HepG2 (cell line): Measurements from ENCODE around the gene GRAMD1A. TPM values are rescaled to one million over a fixed set of nuclear protein-coding genes. Genes with fewer than 3 reads are reported as not detected.

ENCODE experiments used
- CENPT ChIP-seq: sonication (generic); formaldehyde crosslinking; IDR thresholded peaks from 2 replicates; pipeline ENCODE4 v1.8.0; 2022; ENCODE audit warnings: low read depth, mild to moderate bottlenecking, moderate library complexity, missing genetic modification reagents
- DRAP1 ChIP-seq: IDR thresholded peaks from 2 replicates; pipeline ENCODE4 v1.6.1; 2016; ENCODE audit warnings: missing genetic modification reagents, missing compliant biosample characterization
- EED ChIP-seq: sonication (generic); formaldehyde crosslinking; IDR thresholded peaks from 2 replicates; pipeline ENCODE4 v1.5.0; 2020; ENCODE audit warnings: mild to moderate bottlenecking, missing genetic modification reagents
- GATAD2A ChIP-seq: IDR thresholded peaks from 2 replicates; pipeline ENCODE4 v1.6.1; 2016
- HNRNPLL ChIP-seq: fragments of 200-400 bp; formaldehyde crosslinking; IDR thresholded peaks from 2 replicates; pipeline ENCODE4 v1.6.1; 2017; ENCODE audit warnings: mild to moderate bottlenecking, low read depth, low read length; ENCODE audit not compliant: poor library complexity, severe bottlenecking
- IRX3 ChIP-seq: sonication (generic); formaldehyde crosslinking; IDR thresholded peaks from 2 replicates; pipeline ENCODE4 v1.8.1; 2023; ENCODE audit warnings: mild to moderate bottlenecking, low read depth, missing genetic modification reagents, borderline replicate concordance
- NFE2 ChIP-seq: sonication (generic); formaldehyde crosslinking; IDR thresholded peaks from 2 replicates; pipeline ENCODE4 v1.4.0; 2020; ENCODE audit warnings: missing genetic modification reagents
- POLR2AphosphoS5 ChIP-seq: IDR thresholded peaks from 2 replicates; pipeline ENCODE4 v1.6.1; 2012; ENCODE audit warnings: low read depth, low read length
- STAT5B ChIP-seq: sonication (generic); formaldehyde crosslinking; IDR thresholded peaks from 2 replicates; pipeline ENCODE4 v1.4.0; 2020; ENCODE audit warnings: missing genetic modification reagents
- ZMAT3 ChIP-seq: sonication (generic); formaldehyde crosslinking; conservative IDR thresholded peaks from 2 replicates; pipeline ENCODE4 v1.7.0; 2021; ENCODE audit warnings: missing genetic modification reagents
- ZNF331 ChIP-seq: sonication (generic); formaldehyde crosslinking; IDR thresholded peaks from 2 replicates; pipeline ENCODE4 v1.4.0; 2020; ENCODE audit warnings: missing genetic modification reagents
- ZNF343 ChIP-seq: sonication (generic); formaldehyde crosslinking; IDR thresholded peaks from 2 replicates; pipeline ENCODE4 v1.4.0; 2020; ENCODE audit warnings: mild to moderate bottlenecking, missing genetic modification reagents
- ZNF407 ChIP-seq: sonication (generic); formaldehyde crosslinking; IDR thresholded peaks from one replicate; pipeline ENCODE4 v1.5.1; 2020; ENCODE audit warnings: mild to moderate bottlenecking, missing genetic modification reagents; ENCODE audit errors: not compliant biosample characterization
- ZNF552 ChIP-seq: sonication (generic); formaldehyde crosslinking; IDR thresholded peaks from 2 replicates; pipeline ENCODE4 v1.9.0; 2022; ENCODE audit warnings: missing genetic modification reagents, mild to moderate bottlenecking, borderline replicate concordance
- ZNF558 ChIP-seq: sonication (generic); formaldehyde crosslinking; IDR thresholded peaks from 2 replicates; pipeline ENCODE4 v1.9.0; 2022; ENCODE audit warnings: mild to moderate bottlenecking, missing genetic modification reagents, borderline replicate concordance
- ZSCAN20 ChIP-seq: sonication (generic); formaldehyde crosslinking; IDR thresholded peaks from 2 replicates; pipeline ENCODE4 v1.4.0; 2020; ENCODE audit warnings: missing genetic modification reagents, mild to moderate bottlenecking, borderline replicate concordance
- polyA plus RNA-seq, 8 experiments: library from polyadenylated mRNA; depleted of rRNA in 3 of 8; stranded (reverse) in 7 of 8; unstranded in 1 of 8; fragments of >200 nt; fragmentation: Illumina TruSeq in 4 of 8; extraction: Trizol in 4 of 8; gene quantifications; 2 replicates each; pipeline versions ENCODE4 v1.2.1 to v1.2.3, GENCODE V29; 2011 to 2016; ENCODE audit warnings: low read depth in 4 of 8, missing spikeins in 1 of 8, mixed read lengths in 1 of 8; ENCODE audit not compliant: insufficient read depth in 1 of 8
- total RNA-seq, 5 experiments: library from RNA; depleted of rRNA; stranded (reverse); fragments of >200 nt; fragmentation: Illumina TruSeq; extraction: Trizol; gene quantifications; 2 replicates each; pipeline ENCODE4 v1.2.3, GENCODE V29; 2016; ENCODE audit warnings: low read depth in 1 of 5
- TF ChIP-seq, protein P1 (sequence below): sonication (generic); formaldehyde crosslinking; IDR thresholded peaks from 2 replicates; pipeline ENCODE4 v1.5.0; 2020; ENCODE audit warnings: mild to moderate bottlenecking, missing genetic modification reagents, borderline replicate concordance

GRAMD1A gene
- total and polyA plus RNA-seq, 2 of the 13 experiments (the other 11 are each of a cell fraction or from before 2014, with no cell fraction given): 14.7 to 181 TPM

DNA sequence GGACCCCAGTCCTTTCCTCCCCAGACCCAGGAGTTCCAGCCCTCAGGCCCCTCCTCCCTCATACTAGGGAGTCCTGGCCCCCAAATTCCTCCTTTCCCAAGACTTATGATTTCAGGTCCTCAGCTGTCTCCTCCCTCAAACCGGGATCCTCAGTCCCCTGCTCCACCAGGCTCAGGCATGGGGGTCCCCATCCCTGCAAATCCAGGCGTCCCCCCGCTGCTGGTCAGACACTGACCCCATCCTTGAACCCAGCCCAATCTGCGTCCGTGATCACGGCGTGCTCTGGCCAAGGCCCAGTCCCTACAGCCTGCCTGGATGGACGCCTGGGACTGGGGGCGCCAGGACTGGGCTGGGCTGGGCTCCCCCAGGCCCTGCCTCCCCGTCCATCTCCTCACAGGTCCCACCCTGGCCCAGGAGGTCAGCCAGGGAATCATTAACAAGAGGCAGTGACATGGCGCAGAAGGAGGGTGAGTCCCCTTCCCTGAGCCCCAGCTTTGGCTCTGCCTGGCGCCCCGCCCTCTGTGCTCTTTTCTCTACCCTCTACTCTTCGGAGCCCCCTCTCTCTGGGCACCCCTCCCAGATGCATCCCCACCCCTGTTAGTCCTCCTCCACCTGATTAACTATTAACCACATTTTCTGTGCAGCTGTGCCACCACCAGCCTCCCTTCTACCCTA is 42.1 kb downstream of the GRAMD1A start (continued):
- no peak for TF ChIP-seq IRX3
- TF ChIP-seq ZMAT3 (CRISPR knock-in tag): peak; percentile 49
- peak; percentile 52; the same call in 1 of the 2 replicates for TF ChIP-seq GATAD2A
- TF ChIP-seq STAT5B (CRISPR knock-in tag): 0 out of 2 replicates have a peak, but pooled peaks have one; percentile 23
- TF ChIP-seq DRAP1 (CRISPR knock-in tag): peak; percentile 82
- peak; percentile 86 for TF ChIP-seq POLR2AphosphoS5
- no peak for TF ChIP-seq EED (CRISPR knock-in tag)
- TF ChIP-seq HNRNPLL: no peak
- TF ChIP-seq ZNF331 (CRISPR knock-in tag): peak; percentile 39; the same call in 1 of the 2 replicates
- no peak for TF ChIP-seq ZNF407 (CRISPR knock-in tag)
- no peak for TF ChIP-seq ZNF552 (CRISPR knock-in tag)
- TF ChIP-seq, protein P1, sequence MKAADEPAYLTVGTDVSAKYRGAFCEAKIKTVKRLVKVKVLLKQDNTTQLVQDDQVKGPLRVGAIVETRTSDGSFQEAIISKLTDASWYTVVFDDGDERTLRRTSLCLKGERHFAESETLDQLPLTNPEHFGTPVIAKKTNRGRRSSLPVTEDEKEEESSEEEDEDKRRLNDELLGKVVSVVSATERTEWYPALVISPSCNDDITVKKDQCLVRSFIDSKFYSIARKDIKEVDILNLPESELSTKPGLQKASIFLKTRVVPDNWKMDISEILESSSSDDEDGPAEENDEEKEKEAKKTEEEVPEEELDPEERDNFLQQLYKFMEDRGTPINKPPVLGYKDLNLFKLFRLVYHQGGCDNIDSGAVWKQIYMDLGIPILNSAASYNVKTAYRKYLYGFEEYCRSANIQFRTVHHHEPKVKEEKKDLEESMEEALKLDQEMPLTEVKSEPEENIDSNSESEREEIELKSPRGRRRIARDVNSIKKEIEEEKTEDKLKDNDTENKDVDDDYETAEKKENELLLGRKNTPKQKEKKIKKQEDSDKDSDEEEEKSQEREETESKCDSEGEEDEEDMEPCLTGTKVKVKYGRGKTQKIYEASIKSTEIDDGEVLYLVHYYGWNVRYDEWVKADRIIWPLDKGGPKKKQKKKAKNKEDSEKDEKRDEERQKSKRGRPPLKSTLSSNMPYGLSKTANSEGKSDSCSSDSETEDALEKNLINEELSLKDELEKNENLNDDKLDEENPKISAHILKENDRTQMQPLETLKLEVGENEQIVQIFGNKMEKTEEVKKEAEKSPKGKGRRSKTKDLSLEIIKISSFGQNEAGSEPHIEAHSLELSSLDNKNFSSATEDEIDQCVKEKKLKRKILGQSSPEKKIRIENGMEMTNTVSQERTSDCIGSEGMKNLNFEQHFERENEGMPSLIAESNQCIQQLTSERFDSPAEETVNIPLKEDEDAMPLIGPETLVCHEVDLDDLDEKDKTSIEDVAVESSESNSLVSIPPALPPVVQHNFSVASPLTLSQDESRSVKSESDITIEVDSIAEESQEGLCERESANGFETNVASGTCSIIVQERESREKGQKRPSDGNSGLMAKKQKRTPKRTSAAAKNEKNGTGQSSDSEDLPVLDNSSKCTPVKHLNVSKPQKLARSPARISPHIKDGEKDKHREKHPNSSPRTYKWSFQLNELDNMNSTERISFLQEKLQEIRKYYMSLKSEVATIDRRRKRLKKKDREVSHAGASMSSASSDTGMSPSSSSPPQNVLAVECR (CRISPR knock-in tag): peak; percentile 71; the same call in 1 of the 2 replicates
- no peak for TF ChIP-seq ZNF558 (CRISPR knock-in tag)
- TF ChIP-seq NFE2 (CRISPR knock-in tag): no peak
- TF ChIP-seq ZNF343 (CRISPR knock-in tag): no peak
- no peak for TF ChIP-seq CENPT
- no peak for TF ChIP-seq ZSCAN20 (CRISPR knock-in tag)
